Fibroblast of lung (primary cell): Measurements from ENCODE around the gene MPPED2. TPM values are rescaled to one million over a fixed set of nuclear protein-coding genes. Genes with fewer than 3 reads are reported as not detected.

Experiments used
- DNase-seq, 2 donors: peaks; one replicate each; pipeline versions ENCODE4 v3.0.0 to v3.0.0-alpha.2; 2010; ENCODE audit warnings: low read depth in 2 of 2
- H2AFZ ChIP-seq: 2 replicates; pipeline ENCODE4 v1.5.1; 2012; ENCODE audit warnings: low read length, control low read depth, inconsistent platforms
- H3K27ac ChIP-seq: 2 replicates; pipeline ENCODE4 v1.5.1; 2011; ENCODE audit warnings: low read length, control low read depth; ENCODE audit not compliant: insufficient read depth
- H3K27me3 ChIP-seq: 2 replicates; pipeline ENCODE4 v1.5.1; 2011; ENCODE audit warnings: mild to moderate bottlenecking, low read length; ENCODE audit not compliant: control insufficient read depth, insufficient read depth
- H3K36me3 ChIP-seq: 2 replicates; pipeline ENCODE4 v1.5.1; 2011; ENCODE audit warnings: low read length; ENCODE audit not compliant: control insufficient read depth, insufficient read depth
- H3K4me1 ChIP-seq: 2 replicates; pipeline ENCODE4 v1.5.1; 2011; ENCODE audit warnings: low read length; ENCODE audit not compliant: control insufficient read depth, insufficient read depth; ENCODE audit errors: extremely low read depth
- H3K4me2 ChIP-seq: 2 replicates; pipeline ENCODE4 v1.5.1; 2011; ENCODE audit warnings: low read length, control low read depth; ENCODE audit not compliant: insufficient read depth; ENCODE audit errors: extremely low read depth
- H3K4me3 ChIP-seq, 4 experiments: fragments of 200-600 bp in 1 of 4; sonication (generic) in 1 of 4; replicated peaks in 1 of 4; 2 replicates each; pipeline ENCODE4 v1.5.1; 2011 to 2016; ENCODE audit warnings: low read length in 4 of 4, low read depth in 3 of 4, mild to moderate bottlenecking in 3 of 4, control low read depth in 2 of 4, inconsistent platforms in 1 of 4, mixed read lengths in 1 of 4; ENCODE audit not compliant: insufficient read depth in 1 of 4; ENCODE audit errors: control extremely low read depth in 1 of 4
- H3K79me2 ChIP-seq: 2 replicates; pipeline ENCODE4 v1.5.1; 2012; ENCODE audit warnings: mild to moderate bottlenecking, low read length, inconsistent platforms; ENCODE audit not compliant: control insufficient read depth, insufficient read depth
- H3K9ac ChIP-seq: 2 replicates; pipeline ENCODE4 v1.5.1; 2011; ENCODE audit warnings: mild to moderate bottlenecking, low read length, control low read depth; ENCODE audit not compliant: insufficient read depth
- H3K9me3 ChIP-seq: 2 replicates; pipeline ENCODE4 v1.5.1; 2012; ENCODE audit warnings: low read depth, low read length; ENCODE audit not compliant: control insufficient read depth, insufficient read depth
- H4K20me1 ChIP-seq: 2 replicates; pipeline ENCODE4 v1.5.1; 2011; ENCODE audit warnings: low read length; ENCODE audit not compliant: control insufficient read depth, insufficient read depth; ENCODE audit errors: extremely low read depth
- CTCF ChIP-seq, 2 donors: IDR thresholded peaks in 1 of 2; conservative IDR thresholded peaks in 1 of 2; 1 replicate in 1 of 2; 2 replicates in 1 of 2; pipeline ENCODE4 v1.5.1; 2011 to 2012; ENCODE audit warnings: low read length in 2 of 2, control low read depth in 1 of 2, inconsistent platforms in 1 of 2, low read depth in 1 of 2, mild to moderate bottlenecking in 1 of 2
- EZH2 ChIP-seq: IDR thresholded peaks from 2 replicates; pipeline ENCODE4 v1.5.1; 2012; ENCODE audit warnings: low read length, control low read depth, mild to moderate bottlenecking; ENCODE audit errors: missing control alignments
- polyA plus RNA-seq, 2 donors: library from polyadenylated mRNA; depleted of rRNA in 1 of 2; stranded (reverse) in 1 of 2; unstranded in 1 of 2; fragments of >200 nt; gene quantifications; 2 replicates each; pipeline ENCODE4 v1.2.1, GENCODE V29; 2011 to 2012; ENCODE audit warnings: missing spikeins in 1 of 2
- total RNA-seq: library from RNA; depleted of rRNA; stranded (reverse); fragments of >200 nt; gene quantifications from 2 replicates; pipeline ENCODE4 v1.2.1, GENCODE V29; 2014

The MPPED2 gene
- total and polyA plus RNA-seq, 2 donors (not counting 1 experiment from before 2014, with no cell fraction given), result under 0.01 to 0.02 TPM

GRCh38 chr11:30596832-30597231 is 10.7 kb upstream of the MPPED2 start:
- no peaks in the 10 kb centered on the region for H3K79me2 ChIP-seq
- no peak overlapping the region for H3K4me3 ChIP-seq
- DNase-seq, result no peak
- H3K4me1 ChIP-seq, result no peaks in the 10 kb centered on the region
- H3K9ac ChIP-seq, result no peak overlapping the region
- H4K20me1 ChIP-seq, result no peaks in the 10 kb centered on the region
- H3K27me3 ChIP-seq, result no peaks in the 10 kb centered on the region
- no peak for TF ChIP-seq CTCF (conservative IDR thresholded peaks at IDR 0.05 in 1 of 2, IDR thresholded peaks at IDR 0.05 in 1 of 2; ENCODE audit: low read depth in 1 of 2, low read length in 2 of 2)
- TF ChIP-seq EZH2, result no peak
- H3K9me3 ChIP-seq, result no peaks in the 10 kb centered on the region
- no peaks in the 10 kb centered on the region for H3K36me3 ChIP-seq
- H3K4me2 ChIP-seq, result no peak overlapping the region
- no peak overlapping the region for H3K27ac ChIP-seq
- no peak overlapping the region for H2AFZ ChIP-seq

DNA sequence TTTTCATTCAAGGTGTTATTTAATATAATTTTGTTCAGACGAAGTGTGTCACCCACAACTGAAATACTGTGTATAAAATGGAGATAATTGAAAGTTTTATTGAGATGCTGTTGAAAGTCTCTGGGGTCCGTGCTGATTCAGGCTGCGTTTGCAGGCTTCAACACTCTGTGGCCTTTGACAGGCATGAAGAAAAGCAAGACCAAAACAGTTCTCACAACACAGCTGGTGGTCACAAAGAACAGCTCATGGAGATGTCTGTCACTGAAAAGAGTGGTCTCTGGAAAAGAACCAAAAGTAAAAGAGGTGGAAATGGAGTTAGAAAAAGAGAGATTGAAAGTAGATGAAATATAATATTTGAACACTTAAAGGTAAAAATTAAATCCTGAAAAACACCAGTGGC is 9.8 kb upstream of the MPPED2 start:
- no peak overlapping the region for H3K4me2 ChIP-seq
- H3K9ac ChIP-seq, result no peak overlapping the region
- H3K36me3 ChIP-seq, result no peaks in the 10 kb centered on the region
- no peak overlapping the region for H3K27ac ChIP-seq
- no peaks in the 10 kb centered on the region for H4K20me1 ChIP-seq
- no peaks in the 10 kb centered on the region for H3K9me3 ChIP-seq
- no peaks in the 10 kb centered on the region for H3K4me1 ChIP-seq
- no peaks in the 10 kb centered on the region for H3K27me3 ChIP-seq
- no peaks in the 10 kb centered on the region for H3K79me2 ChIP-seq
- no peak for DNase-seq
- no peak overlapping the region for H3K4me3 ChIP-seq
- TF ChIP-seq EZH2 (no peak), CTCF (conservative IDR thresholded peaks at IDR 0.05 in 1 of 2, IDR thresholded peaks at IDR 0.05 in 1 of 2; ENCODE audit: low read depth in 1 of 2, low read length in 2 of 2) (no peak)
- no peak overlapping the region for H2AFZ ChIP-seq

- Histone ChIP-seq H2AFZ (no peak overlapping the region), H3K4me3 (no peak overlapping the region), H3K27me3 (no peaks in the 10 kb centered on the region), H3K9ac (no peak overlapping the region), H4K20me1 (no peaks in the 10 kb centered on the region), H3K9me3 (no peaks in the 10 kb centered on the region), H3K79me2 (no peaks in the 10 kb centered on the region), H3K36me3 (no peaks in the 10 kb centered on the region), H3K4me1 (no peaks in the 10 kb centered on the region), H3K27ac (no peak overlapping the region), H3K4me2 (no peak overlapping the region)
- no peak for TF ChIP-seq EZH2
- no peak for TF ChIP-seq CTCF (conservative IDR thresholded peaks at IDR 0.05 in 1 of 2, IDR thresholded peaks at IDR 0.05 in 1 of 2; ENCODE audit: low read depth in 1 of 2, low read length in 2 of 2)
- peak in 1 of 2 donors; percentile 12 for DNase-seq
Observed at GRCh38 chr11:30594646-30595411, 8.7 kb upstream of the MPPED2 start.
